Heart left ventricle (tissue), 13 donors: ENCODE data around the gene OR2B6.

Experiments used
- CTCF ChIP-seq, 12 donors: fragments of 200-600 bp; sonication (generic) in 4 of 12; IDR thresholded peaks; one replicate each; pipeline versions ENCODE4 v1.5.0 to v1.8.0; 2018 to 2022; ENCODE audit warnings: antibody characterized with exemption in 12 of 12, mild to moderate bottlenecking in 5 of 12
- POLR2A ChIP-seq, 2 donors: fragments of 450-650 bp; IDR thresholded peaks; one replicate each; pipeline ENCODE4 v1.6.1; 2017; ENCODE audit warnings: antibody characterized with exemption in 2 of 2, mild to moderate bottlenecking in 2 of 2, moderate library complexity in 2 of 2
- donor health status: ischemic (EF 13 %, LVEDD 7.1; RV severe dilation, severe dysfunction).
- donor health status: DM: no; HTN: yes; CAD: no.
- donor health status: DM: no; HTN: no; CAD: no.
- donor health status: ischemic (EF 25% LVEDD 6.9; RV normal size, moderate dysfunction).
- donor health status: ischemic (EF 25% LVEDD 5.7; RV mildly dilated, moderate dysfunction).
- donor health status: ischemic (EF 35%, LVEDD 5.7; RV mildly dilated, moderate dysfunction).
- donor health status: nonischemic (EF 11% LVEDD 7.7; RV severe dilation, severe dysfunction).
- donor health status: DM: yes; HTN: yes; CAD: no.
- donor health status: PGD.
- donor health status: ischemic (EF 29% LVEDD 5.4; RV normal size, mild dysfunction).
- donor health status: nonischemic (EF 23%, LVEDD 6.1; RV moderate dilation, normal function).

GRCh38 chr6:27962506-27962905, 5.5 kb downstream of the OR2B6 start:
- TF ChIP-seq POLR2A (IDR thresholded peaks at IDR 0.05) (no peak), CTCF (IDR thresholded peaks at IDR 0.05) (no peak)
